GM12878 (cell line): ENCODE measurements around the gene KIAA1328. TPM values are rescaled to one million over a fixed set of nuclear protein-coding genes. Genes with fewer than 3 reads are reported as not detected.
"Not testable (repeated sequence)": the region's sequence is repeated elsewhere in the genome, so short reads cannot be mapped to it uniquely, and the experiment has no call there.

Experiments
- ATAC-seq: fragments of 200-7000 bp; cut with Tn5 transposase; 3 replicates; pipeline ENCODE4 v1.9.1; 2020; ENCODE audit warnings: mild to moderate bottlenecking, moderate library complexity
- BruUV-seq: library from RNA; stranded (reverse); fragments of 400-500 nt; replicated peaks from 2 replicates; lab custom pipeline; 2021; lab: Mats Ljungman, UMichigan
- CTCF ChIA-PET: fragments of 300-600 bp; sonication (Branson Sonifier 250); formaldehyde crosslinking; extraction: SDS; loops from one replicate; lab custom pipeline; 2021; ENCODE audit warnings: inconsistent platforms; lab: Yijun Ruan, JAX
- POLR2A ChIA-PET: fragments of 350-600 bp; formaldehyde crosslinking; extraction: SDS; loops from one replicate; lab custom pipeline; 2021; ENCODE audit warnings: inconsistent platforms; lab: Charles Lee
- RAD21 ChIA-PET: fragments of 300-600 bp; sonication (Branson Sonifier 250); formaldehyde crosslinking; loops from one replicate; lab custom pipeline; 2023; ENCODE audit warnings: antibody characterized with exemption; ENCODE audit not compliant: unreplicated experiment; lab: Charles Lee
- SMC1A ChIA-PET: fragments of 300-600 bp; sonication (Branson Sonifier 250); formaldehyde crosslinking; loops from one replicate; lab custom pipeline; 2023; ENCODE audit not compliant: unreplicated experiment, uncharacterized antibody; lab: Charles Lee
- DNase-seq: peaks from one replicate; pipeline ENCODE4 v3.0.0-alpha.2; 2011; ENCODE audit warnings: low read depth, low spot score
- FAIRE-seq: peaks from 3 replicates; lab custom pipeline; 2011; peaks lifted over from hg19 to GRCh38; lab: Jason Lieb, UNC
- H2AFZ ChIP-seq: 2 replicates; pipeline ENCODE4 v1.6.0; 2011; ENCODE audit warnings: low read depth, low read length, control low read depth; ENCODE audit not compliant: control insufficient read depth
- H3K27ac ChIP-seq: 2 replicates; pipeline ENCODE4 v1.5.1; 2011; ENCODE audit warnings: control low read depth; ENCODE audit not compliant: control insufficient read depth, insufficient read depth
- H3K27me3 ChIP-seq, 2 experiments: replicated peaks in 1 of 2; 2 replicates each; pipeline versions ENCODE4 v1.6.0 to v1.6.1; 2011; ENCODE audit warnings: low read length in 1 of 2; ENCODE audit not compliant: control insufficient read depth in 2 of 2, insufficient read depth in 2 of 2
- H3K36me3 ChIP-seq, 2 experiments: 2 replicates each; pipeline ENCODE4 v1.5.1; 2011; ENCODE audit warnings: low read length in 1 of 2; ENCODE audit not compliant: control insufficient read depth in 2 of 2, insufficient read depth in 2 of 2
- H3K4me1 ChIP-seq: 2 replicates; pipeline ENCODE4 v1.6.1; 2011; ENCODE audit warnings: mild to moderate bottlenecking, low read length, moderate library complexity, mixed read lengths; ENCODE audit not compliant: control insufficient read depth, insufficient read depth
- H3K4me2 ChIP-seq: 2 replicates; pipeline ENCODE4 v1.6.0; 2011; ENCODE audit warnings: control low read depth; ENCODE audit not compliant: control insufficient read depth, insufficient read depth
- H3K4me3 ChIP-seq: fragments of 200-600 bp; sonication (generic); 2 replicates; pipeline ENCODE4 v1.5.1; 2016
- H3K79me2 ChIP-seq: 2 replicates; pipeline ENCODE4 v1.6.0; 2011; ENCODE audit warnings: low read length; ENCODE audit not compliant: control insufficient read depth, insufficient read depth
- H3K9ac ChIP-seq: 2 replicates; pipeline ENCODE4 v1.8.0; 2011; ENCODE audit warnings: low read length, control low read depth, mixed read lengths; ENCODE audit not compliant: control insufficient read depth, insufficient read depth
- H3K9me3 ChIP-seq: replicated peaks from 3 replicates; pipeline ENCODE4 v1.5.1; 2011; ENCODE audit warnings: mild to moderate bottlenecking, low read length; ENCODE audit not compliant: control insufficient read depth, insufficient read depth
- H4K20me1 ChIP-seq: 2 replicates; pipeline ENCODE4 v1.6.0; 2011; ENCODE audit not compliant: control insufficient read depth, insufficient read depth
- CHD2 ChIP-seq: IDR thresholded peaks from 2 replicates; pipeline ENCODE4 v1.6.1; 2011; ENCODE audit warnings: low read depth, low read length, improper control_type of control experiment, borderline replicate concordance
- CTCF ChIP-seq, 3 experiments: IDR thresholded peaks in 2 of 3; conservative IDR thresholded peaks in 1 of 3; 2 replicates each; pipeline ENCODE4 v1.5.1; 2011; ENCODE audit warnings: low read depth in 3 of 3, low read length in 3 of 3, mild to moderate bottlenecking in 3 of 3, control low read depth in 2 of 3, moderate library complexity in 2 of 3, inconsistent platforms in 1 of 3, mixed read lengths in 1 of 3; ENCODE audit not compliant: control insufficient read depth in 2 of 3, insufficient read depth in 1 of 3; ENCODE audit errors: extremely low read depth in 1 of 3
- HSF1 ChIP-seq: fragments of 150-350 bp; IDR thresholded peaks from 2 replicates; pipeline ENCODE4 v1.6.1; 2014; ENCODE audit warnings: mild to moderate bottlenecking, low read depth, low read length
- KAT2A ChIP-seq: conservative IDR thresholded peaks from 2 replicates; pipeline ENCODE4 v1.6.1; 2011; ENCODE audit warnings: low read depth, low read length; ENCODE audit not compliant: control insufficient read depth
- MTA3 ChIP-seq: IDR thresholded peaks from 2 replicates; pipeline ENCODE4 v1.6.1; 2012; ENCODE audit warnings: low read length, inconsistent platforms, borderline replicate concordance
- TAF1 ChIP-seq: IDR thresholded peaks from 2 replicates; pipeline ENCODE4 v1.6.1; 2011; ENCODE audit warnings: mild to moderate bottlenecking, low read depth, low read length, borderline replicate concordance
- WGBS: methylation state at CpG from one replicate; pipeline ENCODE4 v1.1.6; 2016; ENCODE audit warnings: low lambda C conversion rate; ENCODE audit not compliant: insufficient replicate concordance, insufficient coverage; ENCODE audit errors: missing lambda C conversion rate; 5-methylcytosine and 5-hydroxymethylcytosine counted together
- in situ Hi-C: fragments of 300-500 bp; cut with MboI; formaldehyde crosslinking; loops from 9 replicates; pipeline ENCODE4 v1.14.3; 2018; ENCODE audit warnings: mixed read lengths
- intact Hi-C: fragments of 100-400 bp; cut with micrococcal nuclease; formaldehyde crosslinking; loops from one replicate; pipeline ENCODE4 v1.14.2; 2022; ENCODE audit not compliant: unreplicated experiment
- polyA plus RNA-seq, 11 experiments: library from polyadenylated mRNA; depleted of rRNA in 4 of 11; unstranded in 6 of 11; stranded (reverse) in 5 of 11; fragments of >200 nt; fragmentation: Nextera tagmentation in 4 of 11; fragmentation: Illumina TruSeq in 1 of 11; extraction: Ambion mirVana in 4 of 11; extraction: Trizol in 1 of 11; gene quantifications; 1 replicate in 1 of 11; 2 replicates in 10 of 11; pipeline versions ENCODE4 v1.2.1 to v1.2.3, GENCODE V29; 2011 to 2016; ENCODE audit warnings: inconsistent platforms in 2 of 11, missing spikeins in 2 of 11, low read depth in 1 of 11
- total RNA-seq, 4 experiments: library from RNA; depleted of rRNA in 3 of 4; stranded (reverse); fragments of >200 nt in 3 of 4; fragmentation: Illumina TruSeq in 1 of 4; extraction: Trizol in 1 of 4; gene quantifications; 2 replicates each; pipeline versions ENCODE4 v1.2.1 to v1.2.3, GENCODE V29; 2013 to 2021

The KIAA1328 gene
- total and polyA plus RNA-seq, 10 of the 15 experiments (the other 5 are each of a cell fraction or from before 2014, with no cell fraction given) = 3.1 to 7.1 (median 4.6) TPM

GRCh38 chr18:37166491-37166890 lies 337.6 kb downstream of the KIAA1328 start (continued):
- TF ChIP-seq TAF1 (no peak), MTA3 (no peak), CHD2 (no peak), HSF1 (no peak), KAT2A (no peak)

- RAD21 ChIA-PET, H2AFZ ChIP-seq, SMC1A ChIA-PET: not testable (repeated sequence)
Measured at GRCh38 chr18:37166966-37167365, 338.0 kb downstream of the KIAA1328 start.

More at GRCh38 chr18:37166966-37167365, 338.0 kb downstream of the KIAA1328 start:
- intact Hi-C loops, FAIRE-seq, H3K79me2 ChIP-seq, DNase-seq, H3K27ac ChIP-seq, H3K9me3 ChIP-seq, H3K9ac ChIP-seq, H3K4me3 ChIP-seq, CTCF ChIA-PET, H3K36me3 ChIP-seq, BruUV-seq, POLR2A ChIA-PET, H3K4me1 ChIP-seq, H3K27me3 ChIP-seq, H4K20me1 ChIP-seq, in situ Hi-C loops, H3K4me2 ChIP-seq, ATAC-seq: not testable (repeated sequence)
- 0 out of 6 replicates have a peak, but pooled peaks of 1 of the 3 experiments have one; percentile 5 for TF ChIP-seq CTCF (IDR thresholded peaks at IDR 0.05 in 2 of 3, conservative IDR thresholded peaks at IDR 0.05 in 1 of 3; ENCODE audit: control insufficient read depth in 2 of 3, extremely low read depth in 1 of 3, insufficient read depth in 1 of 3, low read depth in 3 of 3, low read length in 3 of 3)
- 67% methylated on average over 6 of the region's 6 CpGs for WGBS
